OCI-LY3 (cell line): ENCODE results near the gene AFF1.

Experiments
- CTCF ChIP-seq: fragments of 200-600, 300-600 bp; sonication (generic); IDR thresholded peaks from 2 replicates; pipeline ENCODE4 v1.5.1; 2014; ENCODE audit warnings: antibody characterized with exemption, low read length, low read depth
- EZH2phosphoT487 ChIP-seq: fragments of 200-600 bp; shearing (Covaris generic); IDR thresholded peaks from 2 replicates; pipeline ENCODE4 v1.6.1; 2018; ENCODE audit warnings: antibody characterized with exemption, mixed run types, low read depth

GRCh38 chr4:86967073-86967472 is 32.3 kb downstream of the AFF1 start:
- TF ChIP-seq CTCF = no peak
- TF ChIP-seq EZH2phosphoT487 = no peak
